Brain microvascular endothelial cell (primary cell): ENCODE data around the gene LTB4R.

ENCODE experiments used
- DNase-seq: peaks from one replicate; pipeline ENCODE4 v3.0.0-alpha.2; 2020
- H3K27ac ChIP-seq: fragments of 250-450 bp; sonication (Bioruptor Pico); 2 replicates; pipeline ENCODE4 v1.5.1; 2020; ENCODE audit warnings: mild to moderate bottlenecking, moderate library complexity
- H3K27me3 ChIP-seq: fragments of 250-450 bp; sonication (Bioruptor Pico); replicated peaks from 2 replicates; pipeline ENCODE4 v1.5.1; 2020; ENCODE audit warnings: mild to moderate bottlenecking
- H3K36me3 ChIP-seq: fragments of 250-450 bp; sonication (Bioruptor Pico); replicated peaks from 2 replicates; pipeline ENCODE4 v1.5.1; 2020; ENCODE audit warnings: mild to moderate bottlenecking
- H3K4me3 ChIP-seq: 2 replicates; pipeline ENCODE4 v1.5.1; 2011; ENCODE audit warnings: low read depth, mild to moderate bottlenecking, control low read depth, low read length, moderate library complexity
- CTCF ChIP-seq: IDR thresholded peaks from 2 replicates; pipeline ENCODE4 v1.5.1; 2011; ENCODE audit warnings: low read depth, mild to moderate bottlenecking, moderate library complexity, low read length, control low read depth, inconsistent platforms; ENCODE audit errors: missing control alignments
- in situ Hi-C: cut with HindIII; loops from 2 replicates; pipeline ENCODE4 v1.10.0; 2017; ENCODE audit warnings: low sequenced_read_pairs, low pct_ligation_motif_present

The LTB4R gene

GRCh38 chr14:24321212-24321975 lies 10.1 kb downstream of the LTB4R start:
- no peak for TF ChIP-seq CTCF
- in situ Hi-C loops = no loop called here

GRCh38 chr14:24322672-24323071 lies 11.4 kb downstream of the LTB4R start:
- no peaks in the 10 kb centered on the region for H3K36me3 ChIP-seq
- no peaks in the 10 kb centered on the region for H3K27me3 ChIP-seq
- in situ Hi-C loops = no loop called here
- no peak for TF ChIP-seq CTCF
- no peak overlapping the region for H3K27ac ChIP-seq
- no peak overlapping the region for H3K4me3 ChIP-seq
- DNase-seq = no peak

More at GRCh38 chr14:24321212-24321975, 10.1 kb downstream of the LTB4R start:
- DNase-seq = no peak
- no peaks in the 10 kb centered on the region for H3K36me3 ChIP-seq
- no peak overlapping the region for H3K4me3 ChIP-seq
- H3K27me3 ChIP-seq = no peaks in the 10 kb centered on the region
- H3K27ac ChIP-seq = no peak overlapping the region

- in situ Hi-C loops = no loop called here
- DNase-seq = no peak
- Histone ChIP-seq H3K27me3 (no peaks in the 10 kb centered on the region), H3K4me3 (no peak overlapping the region), H3K36me3 (no peaks in the 10 kb centered on the region), H3K27ac (no peak overlapping the region)
- no peak for TF ChIP-seq CTCF
Measured at GRCh38 chr14:24323341-24323740, 12.0 kb downstream of the LTB4R start.

GRCh38 chr14:24324024-24324423 lies 12.7 kb downstream of the LTB4R start:
- in situ Hi-C loops = no loop called here
- TF ChIP-seq CTCF = no peak
- Histone ChIP-seq H3K27me3 (no peaks in the 10 kb centered on the region), H3K36me3 (no peaks in the 10 kb centered on the region), H3K4me3 (no peak overlapping the region), H3K27ac (no peak overlapping the region)
- DNase-seq = no peak

- Histone ChIP-seq H3K4me3 (no peak overlapping the region), H3K27ac (no peak overlapping the region), H3K36me3 (no peaks in the 10 kb centered on the region), H3K27me3 (no peaks in the 10 kb centered on the region)
- DNase-seq = no peak
- in situ Hi-C loops = no loop called here
- no peak for TF ChIP-seq CTCF
Measured at GRCh38 chr14:24325041-24325530, 13.8 kb downstream of the LTB4R start.

GRCh38 chr14:24325963-24326362 lies 14.7 kb downstream of the LTB4R start:
- Histone ChIP-seq H3K27ac (no peak overlapping the region), H3K27me3 (no peaks in the 10 kb centered on the region), H3K36me3 (no peaks in the 10 kb centered on the region), H3K4me3 (no peak overlapping the region)
- no peak for TF ChIP-seq CTCF
- in situ Hi-C loops = no loop called here
- no peak for DNase-seq
